K562 (cell line): ENCODE data around the gene ADAMTSL2. TPM values are rescaled to one million over a fixed set of nuclear protein-coding genes. Genes with fewer than 3 reads are reported as not detected.

Experiments used
- ATAC-seq: fragments of 200-7000 bp; cut with Tn5 transposase; 3 replicates; pipeline ENCODE4 v1.9.1; 2020; ENCODE audit warnings: moderate library complexity
- BruUV-seq: library from RNA; stranded (reverse); fragments of 400-500 nt; replicated peaks from 2 replicates; lab custom pipeline; 2021; lab: Mats Ljungman, UMichigan
- CTCF ChIA-PET: fragments of 300-600 bp; formaldehyde crosslinking; extraction: SDS; loops from one replicate; lab custom pipeline; 2021; ENCODE audit warnings: low intra/inter-chr PET ratio; lab: Yijun Ruan, JAX
- POLR2A ChIA-PET: fragments of 300-600, 350-650 bp; sonication (Branson Sonifier 250); formaldehyde crosslinking; extraction: SDS; loops from one replicate; lab custom pipeline; 2021; ENCODE audit warnings: antibody characterized with exemption, inconsistent platforms; lab: Yijun Ruan, JAX
- DNase-seq, 4 experiments: peaks; one replicate each; pipeline versions ENCODE4 v3.0.0 to v3.0.0-alpha.2; 2011 to 2018; ENCODE audit warnings: low spot score in 3 of 4, mixed read lengths in 3 of 4; ENCODE audit errors: extremely low read depth in 1 of 4
- FAIRE-seq: peaks from 2 replicates; lab custom pipeline; 2011; peaks lifted over from hg19 to GRCh38; lab: Jason Lieb, UNC
- H2AFZ ChIP-seq: 2 replicates; pipeline ENCODE4 v1.6.0; 2011; ENCODE audit warnings: low read depth, low read length, control low read depth, inconsistent platforms
- H3K27ac ChIP-seq: fragments of 200-600 bp; 3 replicates; pipeline ENCODE4 v1.8.0; 2011; ENCODE audit warnings: low read depth, mild to moderate bottlenecking, control low read depth, inconsistent platforms, low read length, moderate library complexity, mixed read lengths; ENCODE audit errors: extremely low read depth
- H3K27me3 ChIP-seq, 2 experiments: fragments of 300-600 bp in 1 of 2; 2 replicates in 1 of 2; 3 replicates in 1 of 2; pipeline versions ENCODE4 v1.6.0 to v1.8.0; 2011; ENCODE audit warnings: inconsistent platforms in 2 of 2, low read length in 2 of 2, mild to moderate bottlenecking in 1 of 2, mixed read lengths in 1 of 2, moderate library complexity in 1 of 2; ENCODE audit not compliant: control insufficient read depth in 2 of 2, insufficient read depth in 2 of 2
- H3K36me3 ChIP-seq: fragments of 300-600 bp; 3 replicates; pipeline ENCODE4 v1.8.0; 2011; ENCODE audit warnings: mild to moderate bottlenecking, low read length, inconsistent platforms; ENCODE audit not compliant: control insufficient read depth, insufficient read depth
- H3K4me1 ChIP-seq, 2 experiments: fragments of 200-600 bp in 1 of 2; replicated peaks in 1 of 2; 2 replicates in 1 of 2; 3 replicates in 1 of 2; pipeline versions ENCODE4 v1.5.1 to v1.8.0; 2011; ENCODE audit warnings: inconsistent platforms in 2 of 2, low read length in 2 of 2, mild to moderate bottlenecking in 1 of 2, mixed read lengths in 1 of 2, moderate library complexity in 1 of 2; ENCODE audit not compliant: control insufficient read depth in 2 of 2, insufficient read depth in 2 of 2
- H3K4me2 ChIP-seq: 2 replicates; pipeline ENCODE4 v1.6.1; 2011; ENCODE audit warnings: low read length, control low read depth, inconsistent platforms, mixed read lengths; ENCODE audit not compliant: insufficient read depth
- H3K4me3 ChIP-seq: fragments of 200-600 bp; sonication (generic), shearing (Covaris generic); 2 replicates; pipeline ENCODE4 v1.5.1; 2016; ENCODE audit warnings: control low read depth, inconsistent platforms
- H3K79me2 ChIP-seq: fragments of 200-600 bp; 3 replicates; pipeline ENCODE4 v1.8.0; 2011; ENCODE audit warnings: low read length, inconsistent platforms; ENCODE audit not compliant: control insufficient read depth, insufficient read depth
- H3K9ac ChIP-seq, 2 experiments: 2 replicates each; pipeline versions ENCODE4 v1.6.0 to v1.6.1; 2011; ENCODE audit warnings: low read depth in 2 of 2, low read length in 2 of 2, control low read depth in 1 of 2, inconsistent platforms in 1 of 2, mild to moderate bottlenecking in 1 of 2, mixed read lengths in 1 of 2; ENCODE audit not compliant: insufficient read depth in 1 of 2
- H3K9me1 ChIP-seq: one replicate; pipeline ENCODE4 v1.6.0; 2011; ENCODE audit warnings: inconsistent platforms, mild to moderate bottlenecking, low read length, moderate library complexity; ENCODE audit not compliant: control insufficient read depth, insufficient read depth
- H3K9me3 ChIP-seq: replicated peaks from 2 replicates; pipeline ENCODE4 v1.5.1; 2011; ENCODE audit warnings: low read depth, low read length, inconsistent platforms; ENCODE audit not compliant: control insufficient read depth, insufficient read depth
- H4K20me1 ChIP-seq: replicated peaks from 2 replicates; pipeline ENCODE4 v1.6.1; 2011; ENCODE audit warnings: low read length, inconsistent platforms, mixed read lengths; ENCODE audit not compliant: control insufficient read depth, insufficient read depth
- FUS ChIP-seq: fragments of 200-400 bp; formaldehyde crosslinking; optimal IDR thresholded peaks from 2 replicates; pipeline ENCODE3; 2017; ENCODE audit warnings: low read depth, low read length
- GATAD2A ChIP-seq: fragments of 450-650 bp; IDR thresholded peaks from 2 replicates; pipeline ENCODE4 v1.6.1; 2017
- JUN ChIP-seq, 2 experiments: sonication (generic) in 1 of 2; formaldehyde crosslinking in 1 of 2; IDR thresholded peaks; 2 replicates each; pipeline versions ENCODE4 v1.6.1 to v1.8.0; 2012 to 2022; ENCODE audit warnings: borderline replicate concordance in 2 of 2, mild to moderate bottlenecking in 2 of 2, improper control_type of control experiment in 1 of 2, low read depth in 1 of 2, low read length in 1 of 2, missing genetic modification reagents in 1 of 2
- LCOR ChIP-seq: sonication (generic); formaldehyde crosslinking; IDR thresholded peaks from 2 replicates; pipeline ENCODE4 v1.8.0; 2022; ENCODE audit warnings: mild to moderate bottlenecking, missing genetic modification reagents
- MNT ChIP-seq, 2 experiments: fragments of 450-650 bp; conservative IDR thresholded peaks; 2 replicates each; pipeline ENCODE4 v1.6.1; 2017; ENCODE audit warnings: mild to moderate bottlenecking in 2 of 2, moderate library complexity in 2 of 2
- NCOA2 ChIP-seq, 2 experiments: fragments of 450-650 bp; IDR thresholded peaks; 2 replicates each; pipeline ENCODE4 v1.6.1; 2018; ENCODE audit warnings: mild to moderate bottlenecking in 2 of 2, moderate library complexity in 1 of 2; ENCODE audit not compliant: partially characterized antibody in 2 of 2
- NR3C1 ChIP-seq: sonication (generic); formaldehyde crosslinking; IDR thresholded peaks from 2 replicates; pipeline ENCODE4 v1.8.1; 2022; ENCODE audit warnings: missing genetic modification reagents
- PATZ1 ChIP-seq: fragments of 250-450 bp; sonication (Bioruptor Pico); IDR thresholded peaks from 2 replicates; pipeline ENCODE4 v1.5.0; 2020; ENCODE audit warnings: mild to moderate bottlenecking, borderline replicate concordance
- RUNX1 ChIP-seq: sonication (generic); IDR thresholded peaks from 2 replicates; pipeline ENCODE4 v1.6.1; 2016; ENCODE audit warnings: antibody characterized with exemption, low read depth
- TBL1XR1 ChIP-seq, 2 experiments: IDR thresholded peaks; 2 replicates each; pipeline ENCODE4 v1.6.1; 2012; ENCODE audit warnings: improper control_type of control experiment in 2 of 2, low read length in 2 of 2, mild to moderate bottlenecking in 1 of 2
- ZNF12 ChIP-seq: sonication (generic); formaldehyde crosslinking; IDR thresholded peaks from 2 replicates; pipeline ENCODE4 v1.4.0; 2020; ENCODE audit warnings: mild to moderate bottlenecking, missing genetic modification reagents
- ZNF274 ChIP-seq: IDR thresholded peaks from 2 replicates; pipeline ENCODE4 v1.6.1; 2011; ENCODE audit warnings: low read depth, mild to moderate bottlenecking, low read length, moderate library complexity, borderline replicate concordance
- ZNF280B ChIP-seq: fragments of 250-450 bp; sonication (Bioruptor Pico); IDR thresholded peaks from 2 replicates; pipeline ENCODE4 v1.5.1; 2021; ENCODE audit warnings: mild to moderate bottlenecking
- ZNF778 ChIP-seq: fragments of 450-650 bp; formaldehyde crosslinking; IDR thresholded peaks from 2 replicates; pipeline ENCODE4 v1.4.0; 2020; ENCODE audit warnings: mild to moderate bottlenecking, moderate library complexity
- WGBS: fragments of 100-300 bp; shearing (Covaris generic); methylation state at CpG from one replicate; pipeline ENCODE4 v1.1.6; 2016; ENCODE audit warnings: low coverage, mixed read lengths; ENCODE audit not compliant: insufficient coverage; ENCODE audit errors: missing lambda C conversion rate; 5-methylcytosine and 5-hydroxymethylcytosine counted together
- in situ Hi-C: fragments of 300-500 bp; cut with MboI; formaldehyde crosslinking; loops from 4 replicates; pipeline ENCODE4 v1.15.0; 2018; ENCODE audit warnings: inconsistent platforms, mixed read lengths
- intact Hi-C: fragments of 100-400 bp; cut with micrococcal nuclease; formaldehyde crosslinking; loops from 2 replicates; pipeline ENCODE4 v1.14.2; 2022
- polyA plus RNA-seq, 8 experiments: library from polyadenylated mRNA; depleted of rRNA in 4 of 8; stranded (reverse) in 5 of 8; unstranded in 3 of 8; fragments of >200 nt; fragmentation: Nextera tagmentation in 2 of 8; fragmentation: Illumina TruSeq in 1 of 8; extraction: Ambion mirVana in 2 of 8; extraction: Trizol in 1 of 8; gene quantifications; 2 replicates each; pipeline versions ENCODE4 v1.2.1 to v1.2.3, GENCODE V29; 2011 to 2014; ENCODE audit warnings: inconsistent platforms in 1 of 8, missing spikeins in 1 of 8
- total RNA-seq, 7 experiments: library from RNA; depleted of rRNA in 6 of 7; stranded (reverse); fragments of >200 nt in 6 of 7; fragmentation: Illumina TruSeq in 2 of 7; extraction: Trizol in 2 of 7; gene quantifications; 2 replicates each; pipeline versions ENCODE4 v1.2.1 to v1.2.3, GENCODE V29; 2011 to 2021; ENCODE audit warnings: low replicate concordance in 1 of 7

ADAMTSL2 gene
- total and polyA plus RNA-seq, 9 of the 15 experiments (the other 6 are each of a cell fraction or from before 2014, with no cell fraction given): 0.04 TPM; not detected in 8

- Histone ChIP-seq H3K4me3 (no peak overlapping the region), H3K36me3 (no peaks in the 10 kb centered on the region), H2AFZ (no peak overlapping the region), H3K27me3 (peaks cover 51 to 91% of the 10 kb centered on the region in 2 experiments), H3K4me1 (peaks cover 0 to 16% of the 10 kb centered on the region in 2 experiments; a peak in 1 of 5 replicates), H3K27ac (no peak overlapping the region), H3K4me2 (no peak overlapping the region), H3K79me2 (no peaks in the 10 kb centered on the region), H3K9me1 (no peaks in the 10 kb centered on the region), H3K9ac (peak overlapping the region in 1 of 2 experiments; percentile 39; a peak in 1 of 4 replicates), H3K9me3 (no peaks in the 10 kb centered on the region), H4K20me1 (peaks cover 11% of the 10 kb centered on the region)
- intact Hi-C loops (no loop called here), in situ Hi-C loops (no loop called here)
- TF ChIP-seq NR3C1 (CRISPR knock-in tag) (no peak), LCOR (CRISPR knock-in tag) (no peak), ZNF274 (no peak), ZNF280B (CRISPR knock-in tag) (no peak), ZNF12 (CRISPR knock-in tag) (no peak), TBL1XR1 (IDR thresholded peaks at IDR 0.05; ENCODE audit: low read length in 2 of 2) (no peak), GATAD2A (no peak), ZNF778 (CRISPR knock-in tag) (no peak), RUNX1 (no peak), MNT (conservative IDR thresholded peaks at IDR 0.05) (no peak), JUN (IDR thresholded peaks at IDR 0.05; ENCODE audit: borderline replicate concordance, low read depth, low read length) (no peak), JUN (CRISPR knock-in tag; IDR thresholded peaks at IDR 0.05; ENCODE audit: borderline replicate concordance) (no peak), PATZ1 (CRISPR knock-in tag) (no peak), NCOA2 (IDR thresholded peaks at IDR 0.05; ENCODE audit: partially characterized antibody in 2 of 2) (no peak), FUS (no peak)
- WGBS: 4% methylated on average over 6 of the region's 14 CpGs
- FAIRE-seq (no peak), ATAC-seq (no peak), DNase-seq (no peak)
- BruUV-seq: no TSS peak
- ChIA-PET CTCF (no interaction called here), POLR2A (interaction anchor here (0.5 kb wide), 2 partner anchors 144 to 524 kb away, joined by 3 read pairs; no protein-coding TSS in a partner anchor)
Observed at GRCh38 chr9:133522073-133522910, 12.2 kb upstream of the ADAMTSL2 start.
